NT2/D1 (cell line): ENCODE measurements around the gene PCYT2.

Experiments
- SUZ12 ChIP-seq: IDR thresholded peaks from 2 replicates; pipeline ENCODE4 v1.6.1; 2011; ENCODE audit not compliant: insufficient read length, insufficient read depth; ENCODE audit errors: extremely low read depth
- YY1 ChIP-seq: IDR thresholded peaks from 2 replicates; pipeline ENCODE4 v1.6.1; 2011; ENCODE audit not compliant: insufficient read length, insufficient read depth
- ZNF274 ChIP-seq: IDR thresholded peaks from 2 replicates; pipeline ENCODE4 v1.6.1; 2011; ENCODE audit warnings: mild to moderate bottlenecking, low read depth, low read length

DNA sequence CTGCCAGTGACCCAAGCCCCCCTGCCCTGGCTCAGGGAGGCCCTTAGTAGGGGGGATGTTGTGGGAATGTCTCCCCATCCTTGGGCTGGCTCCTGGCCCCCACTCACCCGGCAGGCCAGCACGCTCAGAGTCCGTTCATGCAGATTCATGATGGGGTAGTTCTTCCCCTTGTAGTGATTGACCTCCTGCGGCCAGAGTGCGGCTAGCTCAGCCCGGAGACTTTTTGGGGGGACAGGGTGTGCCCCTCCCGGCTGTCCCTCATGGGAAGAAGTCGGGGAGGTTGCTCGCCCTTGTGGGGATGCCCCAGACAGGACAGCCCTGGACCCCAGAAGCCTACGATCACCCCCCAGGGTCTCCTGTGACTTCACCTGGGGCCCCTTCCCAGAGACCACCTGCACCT lies 5.2 kb downstream of the PCYT2 start:
- TF ChIP-seq ZNF274: no peak
- TF ChIP-seq YY1: no peak
- TF ChIP-seq SUZ12: no peak
